HG03097 (cell line): ENCODE measurements around the gene SCN8A.
"Not testable (repeated sequence)": the region's sequence is repeated elsewhere in the genome, so short reads cannot be mapped to it uniquely, and the experiment has no call there.

Experiments
- ATAC-seq: cut with Tn5 transposase; IDR thresholded peaks from one replicate; pipeline ENCODE4 v1.9.1; 2021; ENCODE audit not compliant: unreplicated experiment, low FRiP score

SCN8A gene

GRCh38 chr12:51591016-51591901 is at the start of gene SCN8A:
TSS of gene SCN8A (plus strand) at chr12:51591233. CDS start at chr12:51662818, 71,585 bp downstream.
- no peak for ATAC-seq

DNA sequence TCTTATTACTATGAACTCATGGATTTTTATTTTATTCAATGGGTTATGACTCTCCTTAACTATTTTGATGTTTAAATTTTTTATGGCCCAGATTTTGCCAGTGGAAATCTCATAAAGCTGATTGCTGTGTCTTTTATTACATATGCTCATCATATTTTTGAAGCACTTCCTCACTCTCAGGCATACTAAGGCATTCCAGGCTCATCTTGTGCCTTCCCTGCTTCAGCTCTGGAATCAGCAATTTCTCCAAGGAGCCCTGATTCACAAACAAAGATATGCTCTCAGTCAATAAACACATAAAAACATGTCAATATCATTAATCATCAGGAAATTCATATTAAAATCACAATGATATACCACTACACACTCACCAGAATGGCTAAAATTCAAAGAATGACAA is 44.9 kb upstream of the SCN8A start:
- ATAC-seq: no peak

GRCh38 chr12:51547606-51548005 is 43.4 kb upstream of the SCN8A start:
- no peak for ATAC-seq

- no peak for ATAC-seq
Observed at GRCh38 chr12:51548241-51548640, 42.8 kb upstream of the SCN8A start.

DNA sequence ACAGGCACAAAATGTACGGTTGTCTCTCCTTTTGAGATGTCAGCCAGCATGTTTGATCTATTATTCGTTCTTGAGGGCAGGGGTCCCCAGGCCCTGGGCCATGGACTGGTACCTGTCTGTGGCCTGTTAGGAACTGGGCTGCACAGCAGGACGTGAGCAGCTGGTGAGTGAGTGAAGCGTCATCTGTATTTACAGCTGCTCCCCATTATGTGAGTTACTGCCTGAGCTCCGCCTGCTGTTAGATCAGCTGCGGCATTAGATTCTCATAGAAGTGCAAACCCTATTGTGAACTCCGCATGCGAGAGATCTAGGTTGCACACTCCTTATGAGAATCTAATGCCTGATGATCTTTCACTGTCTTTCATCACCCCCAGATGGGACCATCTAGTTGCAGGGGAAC is 41.4 kb upstream of the SCN8A start:
- ATAC-seq: no peak

DNA sequence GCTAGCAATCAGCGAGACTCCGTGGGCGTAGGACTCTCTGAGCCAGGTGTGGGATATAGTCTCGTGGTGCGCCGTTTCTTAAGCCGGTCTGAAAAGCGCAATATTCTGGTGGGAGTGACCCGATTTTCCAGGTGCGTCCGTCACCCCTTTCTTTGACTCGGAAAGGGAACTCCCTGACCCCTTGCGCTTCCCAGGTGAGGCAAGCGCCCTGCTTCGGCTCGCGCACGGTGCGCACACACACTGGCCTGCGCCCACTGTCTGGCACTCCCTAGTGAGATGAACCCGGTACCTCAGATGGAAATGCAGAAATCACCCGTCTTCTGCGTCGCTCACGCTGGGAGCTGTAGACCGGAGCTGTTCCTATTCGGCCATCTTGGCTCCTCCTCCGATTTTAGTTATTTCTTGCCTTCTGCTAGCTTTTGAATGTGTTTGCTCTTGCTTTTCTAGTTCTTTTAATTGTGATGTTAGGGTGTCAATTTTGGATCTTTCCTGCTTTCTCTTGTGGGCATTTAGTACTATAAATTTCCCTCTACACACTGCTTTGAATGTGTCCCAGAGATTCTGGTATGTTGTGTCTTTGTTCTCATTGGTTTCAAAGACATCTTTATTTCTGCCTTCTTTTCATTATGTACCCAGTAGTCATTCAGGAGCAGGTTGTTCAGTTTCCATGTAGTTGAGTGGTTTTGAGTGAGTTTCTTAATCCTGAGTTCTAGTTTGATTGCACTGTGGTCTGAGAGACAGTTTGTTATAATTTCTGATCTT is 22.6 kb upstream of the SCN8A start:
- ATAC-seq: not testable (repeated sequence)

- ATAC-seq: no peak
Observed at GRCh38 chr12:51579321-51579850, 11.6 kb upstream of the SCN8A start.

- ATAC-seq: no peak
Observed at GRCh38 chr12:51589060-51589459, 2.0 kb upstream of the SCN8A start.

DNA sequence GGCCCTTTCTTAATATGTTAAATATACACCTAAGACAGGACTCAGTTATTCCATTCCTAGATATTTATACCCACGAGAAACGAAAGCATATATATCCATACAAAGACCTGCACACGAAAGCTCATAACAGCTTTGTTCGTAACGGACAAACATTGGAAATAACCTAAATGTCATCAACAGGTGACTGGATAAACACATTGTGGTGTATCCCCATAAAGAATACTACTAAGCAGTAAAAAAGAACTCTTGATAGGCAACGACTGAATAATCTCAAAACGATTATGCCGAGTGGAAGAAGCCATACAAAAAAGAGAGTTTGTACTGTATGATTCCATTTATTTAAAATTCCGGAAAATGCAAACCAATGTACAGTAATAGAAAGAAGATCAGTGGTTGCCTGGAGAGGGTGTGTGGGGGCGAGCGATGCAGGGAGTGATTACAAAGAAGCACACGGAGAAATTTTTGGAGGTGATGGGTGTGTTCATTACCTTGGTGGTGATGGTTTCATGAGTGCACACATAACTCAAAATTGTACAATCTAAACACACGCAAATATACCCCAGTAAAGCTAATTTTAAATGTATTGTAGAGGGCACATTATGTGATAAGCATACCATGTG is 1.4 kb upstream of the SCN8A start:
- no peak for ATAC-seq

- ATAC-seq: no peak
Observed at GRCh38 chr12:51590347-51591015, 552 bp upstream of the SCN8A start.

DNA sequence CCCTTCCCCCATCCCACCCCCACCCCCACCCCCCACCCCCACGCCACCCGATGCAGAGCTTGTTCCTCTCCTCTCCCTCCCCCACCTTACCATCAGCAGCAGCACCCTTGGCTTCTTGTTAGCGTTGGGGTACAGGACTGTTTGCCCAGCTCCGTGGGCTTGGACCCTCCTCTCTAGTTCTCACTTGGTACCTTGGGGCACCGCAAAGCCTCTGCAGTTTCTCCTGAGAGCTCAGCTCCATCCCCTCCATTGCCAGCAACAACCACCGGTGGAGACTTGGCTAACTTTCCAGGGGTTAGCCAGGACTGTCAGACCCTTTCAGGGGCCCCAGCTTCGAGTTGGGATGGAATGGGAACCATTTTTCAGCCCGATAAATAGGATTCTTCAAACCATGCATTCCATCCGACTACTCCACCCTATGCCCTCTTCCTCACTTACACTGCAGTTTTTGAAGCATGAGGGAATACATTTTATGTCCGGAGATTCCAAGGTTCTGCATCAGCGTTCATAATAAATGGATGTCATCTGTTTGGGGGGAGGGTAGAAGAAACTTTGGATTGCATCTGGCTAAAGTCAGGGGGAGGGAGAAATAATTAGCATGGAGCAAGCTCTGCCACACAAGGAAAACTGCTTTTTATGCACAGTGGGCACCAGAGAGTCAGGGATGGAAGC is 1.1 kb downstream of the SCN8A start:
- ATAC-seq: no peak

- ATAC-seq: no peak
Observed at GRCh38 chr12:51593021-51593420, 2.0 kb downstream of the SCN8A start.

DNA sequence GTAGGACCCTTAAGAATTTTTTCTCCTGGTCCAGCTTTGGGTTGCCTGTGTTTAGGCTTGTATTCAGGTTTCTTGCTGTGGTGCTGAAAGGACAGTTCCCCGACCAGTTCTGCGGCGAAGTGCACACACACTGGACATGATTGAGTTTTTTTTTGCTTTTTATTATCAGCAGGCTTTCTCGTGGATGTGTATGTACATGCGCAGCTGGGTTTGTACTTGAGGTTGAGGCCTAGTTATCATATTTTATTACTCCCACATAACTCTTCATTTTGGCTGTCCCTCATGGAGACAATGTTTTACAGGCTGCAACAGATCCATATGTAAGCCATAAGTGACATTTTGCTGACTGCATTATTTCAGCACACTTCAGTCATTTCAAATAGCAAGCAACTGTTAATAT is 2.5 kb downstream of the SCN8A start:
- ATAC-seq: no peak

DNA sequence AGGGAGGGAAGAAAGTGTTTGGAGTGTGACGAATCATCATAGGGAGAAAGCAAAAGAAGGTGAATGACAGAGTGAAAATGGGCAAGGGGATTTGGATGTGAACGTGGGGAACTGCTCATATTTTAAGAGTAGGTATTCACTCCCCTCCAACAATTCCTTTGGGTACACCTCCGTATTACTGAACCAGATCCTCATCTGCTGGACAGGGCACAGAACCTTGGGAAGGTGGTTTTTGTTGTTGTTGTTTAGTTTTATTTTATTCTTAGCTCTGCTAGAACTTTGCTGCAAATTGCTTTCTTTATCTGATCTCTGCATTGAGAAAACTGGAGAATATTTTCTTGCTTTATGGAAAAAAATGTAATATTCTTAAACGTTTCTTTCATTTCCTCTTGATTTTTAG is 7.1 kb downstream of the SCN8A start:
- ATAC-seq: no peak

- ATAC-seq: no peak
Observed at GRCh38 chr12:51600721-51601120, 9.7 kb downstream of the SCN8A start.

GRCh38 chr12:51601241-51601640 is 10.2 kb downstream of the SCN8A start:
- no peak for ATAC-seq

- ATAC-seq: not testable (repeated sequence)
Observed at GRCh38 chr12:51605896-51606295, 14.9 kb downstream of the SCN8A start.

DNA sequence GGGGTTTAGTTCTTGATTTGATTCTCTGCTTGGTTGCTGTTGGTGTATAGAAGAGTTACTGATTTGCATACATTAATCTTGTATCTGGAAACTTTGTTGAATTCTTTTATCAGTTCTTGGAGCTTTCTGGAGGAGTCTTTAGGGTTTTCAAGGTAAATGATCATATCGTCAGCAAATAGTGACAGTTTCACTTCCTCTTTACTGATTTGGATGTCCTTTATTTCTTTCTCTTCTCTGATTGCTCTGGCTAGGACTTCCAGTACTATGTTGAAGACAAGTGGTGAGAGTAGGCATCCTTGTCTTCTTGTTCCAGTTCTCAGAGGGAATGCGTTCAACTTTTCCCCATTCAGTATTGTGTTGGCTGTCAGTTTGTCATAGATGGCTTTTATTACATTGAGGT is 16.2 kb downstream of the SCN8A start:
- not testable (repeated sequence) for ATAC-seq

DNA sequence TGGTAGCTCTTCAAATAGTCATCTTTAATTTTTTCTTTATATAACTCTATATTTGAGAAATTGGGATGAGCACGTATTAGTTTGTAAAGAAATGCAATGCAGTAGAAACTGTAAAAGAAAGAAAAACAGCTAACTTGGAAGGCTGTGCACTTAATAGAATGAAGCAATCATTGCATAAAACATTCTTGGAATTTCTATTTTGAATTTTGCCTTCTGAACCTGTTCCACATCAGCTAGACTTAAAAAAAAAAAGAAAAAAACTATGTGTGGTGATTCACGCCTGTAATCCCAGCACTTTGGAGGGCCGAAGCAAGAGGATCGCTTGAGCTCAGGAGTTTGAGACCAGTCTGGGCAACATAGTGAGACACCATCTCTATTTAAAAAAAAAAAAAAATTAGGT is 29.4 kb downstream of the SCN8A start:
- no peak for ATAC-seq
